Skeletal muscle satellite cell (primary cell): Measurements from ENCODE around the gene CELF2.

ENCODE experiments used
- H3K27me3 ChIP-seq: 2 replicates; pipeline ENCODE4 v1.7.0; 2013; ENCODE audit warnings: low read length; ENCODE audit not compliant: control insufficient read depth, insufficient read depth
- H3K36me3 ChIP-seq: 2 replicates; pipeline ENCODE4 v1.7.0; 2013; ENCODE audit warnings: mild to moderate bottlenecking, control low read depth, low read length; ENCODE audit not compliant: insufficient read depth
- H3K4me1 ChIP-seq: 2 replicates; pipeline ENCODE4 v1.7.0; 2013; ENCODE audit warnings: low read length; ENCODE audit not compliant: control insufficient read depth, insufficient read depth
- H3K4me2 ChIP-seq: 2 replicates; pipeline ENCODE4 v1.7.0; 2013; ENCODE audit warnings: mild to moderate bottlenecking, low read length
- H3K4me3 ChIP-seq: 2 replicates; pipeline ENCODE4 v1.7.0; 2013; ENCODE audit warnings: low read length
- H3K9ac ChIP-seq: 2 replicates; pipeline ENCODE4 v1.7.0; 2013; ENCODE audit warnings: mild to moderate bottlenecking, low read depth, low read length, moderate library complexity
- H3K9me3 ChIP-seq: replicated peaks from 2 replicates; pipeline ENCODE4 v1.7.0; 2013; ENCODE audit warnings: mild to moderate bottlenecking, control low read depth, low read length

The CELF2 gene

DNA sequence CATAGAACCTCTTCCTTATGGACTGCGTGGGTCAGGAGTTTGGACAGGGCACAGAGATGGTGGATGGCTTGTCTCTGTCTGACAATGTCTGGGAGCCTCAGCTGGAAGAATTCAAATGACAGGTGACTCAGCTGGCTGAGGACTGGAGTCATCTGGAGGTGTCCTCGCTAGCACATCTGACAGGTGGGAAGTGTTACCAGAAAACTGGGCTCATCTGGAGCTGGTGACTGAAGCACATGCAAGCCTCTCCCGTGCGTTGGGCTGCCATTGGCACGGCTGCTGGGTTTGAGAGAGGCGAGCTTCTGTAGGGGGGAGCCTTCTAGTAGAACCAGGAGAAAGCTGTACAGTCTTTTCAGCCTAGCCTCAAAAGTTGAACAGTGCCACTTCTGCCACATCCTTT is 71.0 kb downstream of the CELF2 start:
- Histone ChIP-seq H3K4me3 (no peak overlapping the region), H3K36me3 (no peaks in the 10 kb centered on the region), H3K4me2 (no peak overlapping the region), H3K9ac (no peak overlapping the region), H3K4me1 (no peaks in the 10 kb centered on the region), H3K9me3 (no peaks in the 10 kb centered on the region), H3K27me3 (no peaks in the 10 kb centered on the region)

DNA sequence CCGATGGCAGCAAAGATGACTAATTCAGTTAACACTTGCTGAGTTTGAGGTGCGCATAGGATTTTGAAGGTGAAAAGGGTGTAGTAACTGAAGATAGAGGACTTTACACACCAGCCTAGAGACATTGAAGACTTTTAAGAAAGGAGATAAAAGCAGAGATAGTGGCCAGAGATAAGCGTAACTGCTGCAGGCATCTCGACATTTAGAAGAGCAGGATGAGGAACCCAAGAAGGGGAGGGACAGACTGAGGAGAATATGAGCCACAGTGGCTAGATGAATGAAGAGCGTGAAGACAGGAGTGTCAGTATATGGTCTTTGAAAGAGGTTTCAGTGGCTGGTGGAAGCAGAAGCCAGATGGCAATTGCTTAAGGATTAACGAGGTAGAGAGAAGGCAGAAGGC is 71.6 kb downstream of the CELF2 start:
- Histone ChIP-seq H3K4me2 (no peak overlapping the region), H3K27me3 (no peaks in the 10 kb centered on the region), H3K4me3 (no peak overlapping the region), H3K4me1 (no peaks in the 10 kb centered on the region), H3K9ac (no peak overlapping the region), H3K9me3 (peaks cover 1% of the 10 kb centered on the region), H3K36me3 (no peaks in the 10 kb centered on the region)

DNA sequence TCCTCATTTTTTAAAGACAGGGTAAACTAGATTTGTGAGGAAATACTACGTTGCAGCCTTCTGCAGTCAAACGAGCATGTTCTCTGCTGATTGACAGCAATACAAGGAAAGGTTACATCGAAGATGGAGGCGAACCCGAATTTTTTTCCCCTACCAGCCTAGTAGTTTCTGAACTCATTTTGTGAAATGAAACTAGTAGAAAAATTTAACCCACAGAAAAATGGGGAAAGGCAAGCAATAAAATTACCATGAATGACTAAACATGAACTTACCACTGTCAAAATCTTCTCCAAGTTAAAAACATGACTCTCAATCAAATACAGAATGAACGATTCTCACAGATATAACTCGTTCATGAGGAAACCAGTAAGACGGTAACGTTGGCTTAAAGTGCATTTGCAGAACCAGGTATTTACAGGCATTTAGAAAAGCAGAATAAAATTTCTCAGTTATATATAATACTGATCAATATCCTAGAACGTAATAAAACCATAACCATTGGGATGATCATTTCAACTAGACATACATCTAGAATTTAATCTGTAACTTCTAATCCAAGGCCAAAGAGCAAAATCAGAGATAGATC is 73.9 kb downstream of the CELF2 start:
- Histone ChIP-seq H3K27me3 (no peaks in the 10 kb centered on the region), H3K4me1 (no peaks in the 10 kb centered on the region), H3K4me2 (no peak overlapping the region), H3K4me3 (no peak overlapping the region), H3K36me3 (no peaks in the 10 kb centered on the region), H3K9me3 (peaks cover 5% of the 10 kb centered on the region), H3K9ac (no peak overlapping the region)

DNA sequence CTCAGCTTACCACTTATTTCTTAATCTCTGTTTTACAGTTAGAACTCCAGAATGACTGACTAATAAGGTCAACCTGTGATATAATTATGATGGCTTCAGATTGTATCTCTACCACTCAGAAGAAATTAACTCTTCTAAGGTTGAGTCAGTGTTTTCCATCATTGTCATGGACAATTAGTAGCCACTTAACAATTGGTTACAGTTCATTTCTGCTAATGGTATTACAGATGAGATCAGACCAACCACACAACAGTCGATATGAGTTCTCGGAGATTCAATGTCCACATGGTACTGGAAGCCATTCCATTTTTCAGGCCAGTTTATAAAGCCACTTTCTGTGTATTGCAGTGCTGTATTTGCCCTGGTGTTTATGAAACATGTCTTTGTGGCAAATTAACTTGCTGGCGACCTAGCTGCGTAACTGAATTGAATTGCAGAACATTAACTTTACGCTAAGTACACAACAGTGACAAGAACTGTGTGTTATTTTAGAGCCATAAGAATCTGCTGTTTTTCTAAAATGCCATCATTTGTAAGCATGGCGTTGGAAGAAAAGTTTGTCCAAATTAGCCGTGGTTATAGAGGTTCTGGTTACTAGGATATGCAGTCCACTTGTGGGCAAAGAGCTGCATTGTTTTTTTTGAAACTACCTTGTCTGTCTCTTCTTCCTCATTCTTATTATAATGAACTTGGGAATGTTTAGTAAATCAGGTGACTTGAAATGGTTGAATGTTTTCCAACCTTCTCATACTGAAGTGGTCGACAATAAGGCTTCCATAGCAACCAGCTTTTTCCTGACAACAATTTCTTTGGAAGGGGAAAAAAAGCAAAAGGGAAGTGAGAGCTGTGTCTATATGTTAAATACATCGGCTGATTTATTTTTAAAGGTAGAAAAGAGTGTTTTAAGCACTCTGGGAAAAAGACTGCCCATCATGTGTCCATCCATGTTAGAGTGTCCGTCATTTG is 76.4 kb downstream of the CELF2 start:
- Histone ChIP-seq H3K36me3 (no peaks in the 10 kb centered on the region), H3K9me3 (peaks cover 5% of the 10 kb centered on the region), H3K4me2 (no peak overlapping the region)

DNA sequence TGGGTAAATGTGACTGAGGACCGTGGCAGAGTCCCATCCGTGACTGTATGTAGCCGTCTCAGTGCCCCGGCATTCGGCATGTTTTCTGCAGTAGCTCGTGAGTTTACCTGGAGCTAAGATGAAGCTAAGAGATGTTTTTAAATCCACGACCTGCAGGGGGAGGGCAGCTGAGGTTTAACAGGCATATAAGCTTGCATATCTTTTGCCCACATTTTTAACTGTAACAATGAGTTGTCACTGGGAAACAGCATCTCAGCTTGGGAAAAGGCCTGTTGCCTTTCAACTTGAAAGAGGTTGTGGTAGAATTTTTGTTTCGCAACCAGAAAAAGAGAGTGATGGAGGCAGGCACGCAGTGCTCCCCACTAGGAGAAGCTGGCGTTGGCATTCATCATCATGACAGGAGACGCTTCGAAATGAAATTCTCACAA is 77.7 kb downstream of the CELF2 start:
- Histone ChIP-seq H3K27me3 (no peaks in the 10 kb centered on the region), H3K9me3 (peaks cover 5% of the 10 kb centered on the region), H3K4me2 (no peak overlapping the region), H3K9ac (no peak overlapping the region), H3K4me1 (no peaks in the 10 kb centered on the region), H3K36me3 (no peaks in the 10 kb centered on the region), H3K4me3 (no peak overlapping the region)

More for the DNA sequence above, 76.4 kb downstream of the CELF2 start:
- no peak overlapping the region for H3K9ac ChIP-seq
- H3K4me3 ChIP-seq = no peak overlapping the region
- H3K27me3 ChIP-seq = no peaks in the 10 kb centered on the region
- no peaks in the 10 kb centered on the region for H3K4me1 ChIP-seq

DNA sequence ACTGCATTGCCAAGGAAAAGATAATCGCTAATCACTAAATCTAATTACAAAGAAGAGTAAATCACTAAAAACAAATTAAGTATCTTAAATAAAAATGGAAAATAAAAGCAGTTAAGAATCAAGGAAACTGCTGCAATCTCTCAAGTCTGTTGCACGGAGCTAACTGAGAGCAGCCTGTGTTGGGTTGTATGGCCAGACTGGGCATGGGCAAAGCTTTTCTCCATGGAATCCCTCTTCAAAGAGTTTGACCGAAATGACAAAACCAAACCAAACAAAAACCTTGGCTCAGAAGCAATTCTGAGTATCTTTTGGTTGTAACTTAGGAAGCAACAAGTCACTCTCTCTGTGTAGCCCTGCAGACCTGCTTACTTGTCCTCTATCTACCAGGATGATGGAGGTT is 78.8 kb downstream of the CELF2 start:
- no peak overlapping the region for H3K4me2 ChIP-seq
- no peaks in the 10 kb centered on the region for H3K36me3 ChIP-seq
- H3K9ac ChIP-seq = no peak overlapping the region
- peaks cover 5% of the 10 kb centered on the region for H3K9me3 ChIP-seq
- no peak overlapping the region for H3K4me3 ChIP-seq
- no peaks in the 10 kb centered on the region for H3K27me3 ChIP-seq
- H3K4me1 ChIP-seq = no peaks in the 10 kb centered on the region

DNA sequence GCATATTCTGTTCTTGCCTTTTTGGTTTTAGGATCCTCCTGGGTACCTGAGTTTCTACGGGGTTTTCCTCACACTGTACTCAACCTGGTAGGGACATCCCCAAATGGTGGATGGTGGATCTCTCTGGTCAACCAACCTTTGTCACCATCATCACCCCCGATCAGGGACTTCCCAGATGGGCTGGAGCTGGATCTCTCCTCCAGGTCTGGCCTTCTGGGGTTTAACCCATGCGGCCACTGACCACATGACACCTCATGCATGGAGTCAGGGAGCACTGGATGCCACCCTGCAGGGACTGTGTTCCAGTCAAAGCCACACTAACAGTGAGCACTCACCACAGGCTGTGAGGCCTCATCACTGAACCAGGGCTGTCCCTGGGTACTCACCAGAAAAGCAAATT is 80.0 kb downstream of the CELF2 start:
- Histone ChIP-seq H3K9me3 (peaks cover 5% of the 10 kb centered on the region), H3K4me1 (no peaks in the 10 kb centered on the region), H3K9ac (no peak overlapping the region), H3K27me3 (no peaks in the 10 kb centered on the region), H3K4me2 (no peak overlapping the region), H3K36me3 (no peaks in the 10 kb centered on the region), H3K4me3 (no peak overlapping the region)

DNA sequence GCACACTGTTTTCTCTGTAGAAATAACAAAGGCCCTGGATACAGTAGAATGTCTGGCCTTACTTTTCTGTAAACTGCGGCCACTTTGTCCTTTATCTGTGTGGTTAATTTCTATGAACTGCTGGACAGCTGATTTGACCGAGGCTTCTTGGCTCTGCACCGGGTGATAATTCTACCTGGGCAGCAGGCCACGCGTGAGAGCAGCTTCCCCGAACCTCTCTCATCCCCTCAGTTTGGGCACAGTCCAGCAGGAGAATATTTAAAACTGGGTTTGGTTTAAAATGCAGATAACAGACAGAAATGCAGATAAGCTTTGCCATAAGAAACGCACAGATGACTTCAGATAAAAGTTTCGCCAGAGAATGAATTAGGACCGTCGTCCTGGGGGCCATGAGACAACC is 81.0 kb downstream of the CELF2 start:
- H3K9me3 ChIP-seq = peaks cover 5% of the 10 kb centered on the region
- no peak overlapping the region for H3K9ac ChIP-seq
- no peaks in the 10 kb centered on the region for H3K36me3 ChIP-seq
- H3K4me3 ChIP-seq = no peak overlapping the region
- no peaks in the 10 kb centered on the region for H3K4me1 ChIP-seq
- no peaks in the 10 kb centered on the region for H3K27me3 ChIP-seq
- no peak overlapping the region for H3K4me2 ChIP-seq

DNA sequence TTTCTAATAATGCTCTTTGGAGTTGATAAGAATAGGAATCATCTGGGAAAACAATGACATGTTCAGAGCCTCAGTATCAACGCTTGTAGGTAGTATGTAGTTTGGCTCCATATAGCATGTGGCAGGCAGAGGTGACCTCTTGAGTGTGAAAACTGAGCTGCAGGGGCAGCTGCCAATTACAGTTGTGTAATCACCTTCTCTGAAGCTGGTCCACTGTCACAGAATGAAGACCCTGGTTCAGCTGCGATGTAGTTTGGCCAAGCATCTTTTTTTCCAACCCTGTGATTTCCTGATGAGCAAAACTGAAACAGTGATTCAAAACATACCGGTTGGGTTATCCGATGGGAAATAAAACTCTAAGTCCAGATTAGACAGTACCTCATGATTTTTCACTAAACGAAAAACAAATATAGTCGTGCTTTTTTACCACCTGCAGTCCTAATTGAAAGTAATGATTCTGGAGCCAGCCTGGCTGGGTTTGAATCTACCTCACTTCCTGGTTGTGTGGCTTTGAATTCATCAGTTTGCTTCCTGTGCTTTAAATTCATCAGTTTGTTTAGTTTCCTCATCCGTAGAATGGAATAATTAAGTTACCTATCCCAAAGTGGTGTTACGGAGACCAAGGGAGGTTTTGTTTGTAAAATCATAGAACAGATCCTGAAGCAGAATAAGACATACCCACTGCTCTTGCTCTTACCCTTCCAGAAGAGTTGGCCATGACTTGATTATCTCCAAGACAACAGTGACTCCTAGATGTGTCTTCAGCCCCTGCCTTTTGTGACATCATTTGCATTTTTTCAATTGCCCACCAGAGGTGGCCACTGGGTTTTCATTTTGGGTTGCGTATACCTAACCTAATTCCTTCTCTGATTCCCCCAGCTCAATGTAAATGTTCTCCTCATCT is 87.4 kb downstream of the CELF2 start:
- Histone ChIP-seq H3K36me3 (no peaks in the 10 kb centered on the region), H3K27me3 (no peaks in the 10 kb centered on the region), H3K4me2 (no peak overlapping the region), H3K9ac (no peak overlapping the region), H3K9me3 (no peaks in the 10 kb centered on the region), H3K4me3 (no peak overlapping the region), H3K4me1 (no peaks in the 10 kb centered on the region)

DNA sequence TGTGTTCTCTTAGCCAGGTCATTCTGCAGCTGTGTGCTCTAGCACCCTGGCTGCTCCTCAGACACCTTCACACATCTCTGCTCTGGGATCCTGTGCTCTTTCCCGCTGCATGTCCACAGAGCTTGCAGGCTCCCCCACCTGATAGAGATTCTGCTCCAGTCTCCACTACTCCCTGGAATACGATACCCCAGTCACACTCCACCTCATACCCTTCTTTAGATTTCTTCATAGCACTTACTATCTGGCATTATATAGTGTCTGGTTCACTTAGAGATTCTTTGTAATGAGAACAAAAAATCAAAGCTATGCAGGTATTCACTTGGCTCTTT is 88.0 kb downstream of the CELF2 start:
- H3K9me3 ChIP-seq = no peaks in the 10 kb centered on the region
- H3K4me2 ChIP-seq = no peak overlapping the region
- no peaks in the 10 kb centered on the region for H3K27me3 ChIP-seq
- no peak overlapping the region for H3K4me3 ChIP-seq
- H3K36me3 ChIP-seq = no peaks in the 10 kb centered on the region
- no peak overlapping the region for H3K9ac ChIP-seq
- H3K4me1 ChIP-seq = no peaks in the 10 kb centered on the region

DNA sequence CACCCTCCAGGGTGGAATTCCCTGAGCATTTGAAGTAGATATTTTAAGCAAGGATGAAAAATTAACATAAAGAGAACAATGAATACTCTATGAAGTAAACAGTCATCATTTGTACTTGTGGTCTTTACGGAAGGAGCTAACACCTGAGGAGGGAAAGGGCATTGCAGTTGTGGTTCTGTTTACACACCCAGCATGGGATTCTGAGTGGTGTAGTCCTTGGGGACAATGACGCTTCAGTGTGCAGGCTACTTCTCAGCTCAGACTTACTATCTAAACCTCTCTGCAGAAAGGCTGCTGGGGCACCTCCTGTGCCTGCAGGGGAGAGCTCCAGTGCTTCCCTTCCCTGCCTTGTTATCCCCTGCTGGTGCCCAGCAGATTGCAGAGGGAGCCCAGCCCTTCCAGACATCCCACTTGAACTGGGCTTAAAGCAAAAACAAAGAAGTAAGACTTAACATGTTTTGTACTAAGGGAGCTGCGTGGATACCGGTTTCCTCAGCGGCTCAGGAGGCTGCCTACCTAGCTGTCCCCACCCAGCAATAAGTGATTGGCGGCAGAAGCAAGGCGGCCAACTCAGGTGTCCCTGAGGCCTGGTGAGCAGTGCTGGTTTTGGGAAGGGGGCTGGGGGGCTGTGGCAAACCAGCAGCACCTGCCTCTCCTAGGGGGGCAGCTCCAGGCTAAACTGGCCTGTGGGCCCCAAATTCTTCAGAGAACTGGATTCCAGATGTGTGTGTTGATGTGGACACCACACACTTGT is 89.1 kb downstream of the CELF2 start:
- Histone ChIP-seq H3K36me3 (no peaks in the 10 kb centered on the region), H3K4me1 (no peaks in the 10 kb centered on the region), H3K4me2 (no peak overlapping the region), H3K9ac (no peak overlapping the region), H3K9me3 (no peaks in the 10 kb centered on the region), H3K27me3 (no peaks in the 10 kb centered on the region), H3K4me3 (no peak overlapping the region)
